ENCODE data around the gene TMEM187.

DNA sequence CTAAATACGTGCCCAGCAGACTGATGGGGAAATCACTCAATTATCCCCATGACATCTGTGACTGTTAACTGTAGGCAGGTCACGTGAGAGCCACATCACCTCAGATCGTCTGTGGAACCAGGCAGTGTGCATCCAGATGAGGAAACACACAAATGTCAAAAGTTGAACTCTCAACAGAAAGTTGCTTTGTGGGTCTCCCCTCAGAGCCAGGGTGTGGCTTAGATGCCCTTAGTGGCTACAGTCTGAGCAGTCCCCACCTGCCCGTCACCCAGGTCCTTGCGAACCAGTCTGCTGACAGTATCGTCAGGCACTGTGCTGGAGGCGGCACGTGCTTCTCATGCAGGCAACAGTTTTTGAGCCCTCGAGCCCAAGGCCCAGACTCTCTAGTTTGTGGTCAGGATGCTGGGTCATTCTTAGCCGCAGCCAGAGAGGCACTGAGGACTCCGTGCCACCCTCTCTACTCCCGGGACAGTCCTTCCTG lies 10.8 kb downstream of the TMEM187 start:
- TF ChIP-seq EZH2phosphoT487 (IDR thresholded peaks at IDR 0.05; ENCODE audit: borderline replicate concordance, low read depth, low read length) (no peak), CTCF (conservative IDR thresholded peaks at IDR 0.05; ENCODE audit: low read length) (no peak)
